Lung (tissue), 12 donors: ENCODE measurements around the gene GDE1. TPM values are rescaled to one million over a fixed set of nuclear protein-coding genes. Genes with fewer than 3 reads are reported as not detected.

Experiments
- ATAC-seq: fragments of 200-7000 bp; cut with Tn5 transposase; one replicate; pipeline ENCODE4 v1.9.1; 2020; ENCODE audit warnings: moderate number of reproducible peaks; ENCODE audit not compliant: insufficient read depth, low FRiP score
- DNase-seq, 3 donors: peaks; one replicate each; pipeline ENCODE4 v3.0.0-alpha.2; 2013 to 2017
- H3K27ac ChIP-seq, 2 donors: one replicate each; pipeline ENCODE4 v1.5.1; 2013; ENCODE audit warnings: mild to moderate bottlenecking in 2 of 2, moderate library complexity in 2 of 2, control low read depth in 1 of 2, inconsistent platforms in 1 of 2, low read depth in 1 of 2, low read length in 1 of 2
- H3K27me3 ChIP-seq, 3 donors: one replicate each; pipeline ENCODE4 v1.5.1; 2013; ENCODE audit warnings: low read length in 2 of 3; ENCODE audit not compliant: control insufficient read depth in 3 of 3, insufficient read depth in 3 of 3
- H3K36me3 ChIP-seq, 4 donors: one replicate each; pipeline ENCODE4 v1.5.1; 2013; ENCODE audit warnings: low read length in 4 of 4, mild to moderate bottlenecking in 1 of 4, moderate library complexity in 1 of 4; ENCODE audit not compliant: control insufficient read depth in 4 of 4, insufficient read depth in 4 of 4
- H3K4me1 ChIP-seq, 5 donors: one replicate each; pipeline ENCODE4 v1.5.1; 2013; ENCODE audit warnings: low read length in 5 of 5, mild to moderate bottlenecking in 2 of 5, moderate library complexity in 1 of 5; ENCODE audit not compliant: control insufficient read depth in 5 of 5, insufficient read depth in 5 of 5
- H3K4me3 ChIP-seq: one replicate; pipeline ENCODE4 v1.5.1; 2013; ENCODE audit warnings: mild to moderate bottlenecking, control low read depth, moderate library complexity
- H3K9ac ChIP-seq, 2 donors: one replicate each; pipeline ENCODE4 v1.5.1; 2013; ENCODE audit warnings: low read length in 2 of 2, control low read depth in 1 of 2; ENCODE audit not compliant: insufficient read depth in 1 of 2
- H3K9me3 ChIP-seq, 4 donors: one replicate each; pipeline ENCODE4 v1.5.1; 2013; ENCODE audit warnings: low read length in 3 of 4, mild to moderate bottlenecking in 1 of 4, moderate library complexity in 1 of 4; ENCODE audit not compliant: control insufficient read depth in 4 of 4, insufficient read depth in 3 of 4
- WGBS, 2 donors: extraction: QIAGEN DNeasy Blood & Tissue Kit; methylation state at CpG; one replicate each; pipeline ENCODE4 v1.1.7; 2013; 5-methylcytosine and 5-hydroxymethylcytosine counted together
- polyA plus RNA-seq, 2 donors: library from polyadenylated mRNA; stranded (reverse); fragments of 200-250 nt; gene quantifications; one replicate each; pipeline ENCODE4 v1.2.1, GENCODE V29; 2013
- total RNA-seq, 2 donors: library from RNA; depleted of rRNA in 1 of 2; stranded (reverse); fragments of >200 nt in 1 of 2; gene quantifications; one replicate each; pipeline ENCODE4 v1.2.1, GENCODE V29; 2014 to 2021
- TF ChIP-seq, protein P1 (sequence below): IDR thresholded peaks from 2 replicates; pipeline ENCODE4 v1.5.1; 2012; ENCODE audit warnings: mild to moderate bottlenecking; ENCODE audit errors: control extremely low read depth, extremely low read depth
- donor health status: control.
- donor health status: control.
- donor health status: Bipolar disorder and iron deficiency.
- donor health status: healthy.
- donor health status: DM: yes; HTN: yes; CAD: no.

GDE1 gene
- total and polyA plus RNA-seq, 4 donors: 38.7 to 74.9 (median 61.4) TPM

GRCh38 chr16:19458722-19459379 lies 63.0 kb downstream of the GDE1 start:
- Histone ChIP-seq H3K9me3 (no peaks in the 10 kb centered on the region), H3K4me1 (no peaks in the 10 kb centered on the region), H3K27me3 (no peaks in the 10 kb centered on the region), H3K27ac (no peak overlapping the region), H3K36me3 (peaks cover 0 to 2% (median 0%) of the 10 kb centered on the region in 4 donors), H3K9ac (no peak overlapping the region), H3K4me3 (no peak overlapping the region)
- DNase-seq: no peak
- no peak for ATAC-seq
- 88 to 90% methylated on average over 9 of the region's 9 CpGs for WGBS, 2 donors
- TF ChIP-seq, protein P1, sequence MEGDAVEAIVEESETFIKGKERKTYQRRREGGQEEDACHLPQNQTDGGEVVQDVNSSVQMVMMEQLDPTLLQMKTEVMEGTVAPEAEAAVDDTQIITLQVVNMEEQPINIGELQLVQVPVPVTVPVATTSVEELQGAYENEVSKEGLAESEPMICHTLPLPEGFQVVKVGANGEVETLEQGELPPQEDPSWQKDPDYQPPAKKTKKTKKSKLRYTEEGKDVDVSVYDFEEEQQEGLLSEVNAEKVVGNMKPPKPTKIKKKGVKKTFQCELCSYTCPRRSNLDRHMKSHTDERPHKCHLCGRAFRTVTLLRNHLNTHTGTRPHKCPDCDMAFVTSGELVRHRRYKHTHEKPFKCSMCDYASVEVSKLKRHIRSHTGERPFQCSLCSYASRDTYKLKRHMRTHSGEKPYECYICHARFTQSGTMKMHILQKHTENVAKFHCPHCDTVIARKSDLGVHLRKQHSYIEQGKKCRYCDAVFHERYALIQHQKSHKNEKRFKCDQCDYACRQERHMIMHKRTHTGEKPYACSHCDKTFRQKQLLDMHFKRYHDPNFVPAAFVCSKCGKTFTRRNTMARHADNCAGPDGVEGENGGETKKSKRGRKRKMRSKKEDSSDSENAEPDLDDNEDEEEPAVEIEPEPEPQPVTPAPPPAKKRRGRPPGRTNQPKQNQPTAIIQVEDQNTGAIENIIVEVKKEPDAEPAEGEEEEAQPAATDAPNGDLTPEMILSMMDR: no peak

Other genes starting within 250 kb of the GDE1 start
- gene CLEC19A, start 236.4 kb downstream of the GDE1 start, total RNA-seq: not detected
- under 1 TPM in 1 of 2 donors, not detected in 1; 0.02 TPM for gene CLEC19A, start 236.4 kb downstream of the GDE1 start, polyA plus RNA-seq
- gene TMC5, start 104.2 kb downstream of the GDE1 start, total RNA-seq: 100 to 1,000 TPM in 1 of 2 donors, 10 to 100 TPM in 1; 56.3 to 129 TPM
- 10 to 100 TPM; 43.2 to 50.5 TPM for gene TMC5, start 104.2 kb downstream of the GDE1 start, polyA plus RNA-seq
- 10 to 100 TPM; 22.0 to 67.9 TPM for gene CCP110, start 1.8 kb upstream of the GDE1 start, total RNA-seq
- gene CCP110, start 1.8 kb upstream of the GDE1 start, polyA plus RNA-seq: 1 to 10 TPM; 7.4 to 8.7 TPM
- gene VPS35L, start 33.6 kb upstream of the GDE1 start, total RNA-seq: 10 to 100 TPM; 60.1 to 65.4 TPM
- 10 to 100 TPM; 27.4 to 34.0 TPM for gene VPS35L, start 33.6 kb upstream of the GDE1 start, polyA plus RNA-seq
- gene KNOP1, start 196.1 kb upstream of the GDE1 start, total RNA-seq: 10 to 100 TPM; 12.7 to 14.7 TPM
- 10 to 100 TPM; 11.7 to 14.2 TPM for gene KNOP1, start 196.1 kb upstream of the GDE1 start, polyA plus RNA-seq
- gene IQCK, start 196.2 kb upstream of the GDE1 start, total RNA-seq: 10 to 100 TPM; 26.6 to 27.0 TPM
- gene IQCK, start 196.2 kb upstream of the GDE1 start, polyA plus RNA-seq: 10 to 100 TPM; 12.7 to 14.1 TPM